ENCODE data around the gene LIN54. TPM values are rescaled to one million over a fixed set of nuclear protein-coding genes. Genes with fewer than 3 reads are reported as not detected.

Gene LIN54
- total and polyA plus RNA-seq, 9 of the 15 experiments (the other 6 are each of a cell fraction or from before 2014, with no cell fraction given): 2.2 to 22.5 (median 15.8) TPM

DNA sequence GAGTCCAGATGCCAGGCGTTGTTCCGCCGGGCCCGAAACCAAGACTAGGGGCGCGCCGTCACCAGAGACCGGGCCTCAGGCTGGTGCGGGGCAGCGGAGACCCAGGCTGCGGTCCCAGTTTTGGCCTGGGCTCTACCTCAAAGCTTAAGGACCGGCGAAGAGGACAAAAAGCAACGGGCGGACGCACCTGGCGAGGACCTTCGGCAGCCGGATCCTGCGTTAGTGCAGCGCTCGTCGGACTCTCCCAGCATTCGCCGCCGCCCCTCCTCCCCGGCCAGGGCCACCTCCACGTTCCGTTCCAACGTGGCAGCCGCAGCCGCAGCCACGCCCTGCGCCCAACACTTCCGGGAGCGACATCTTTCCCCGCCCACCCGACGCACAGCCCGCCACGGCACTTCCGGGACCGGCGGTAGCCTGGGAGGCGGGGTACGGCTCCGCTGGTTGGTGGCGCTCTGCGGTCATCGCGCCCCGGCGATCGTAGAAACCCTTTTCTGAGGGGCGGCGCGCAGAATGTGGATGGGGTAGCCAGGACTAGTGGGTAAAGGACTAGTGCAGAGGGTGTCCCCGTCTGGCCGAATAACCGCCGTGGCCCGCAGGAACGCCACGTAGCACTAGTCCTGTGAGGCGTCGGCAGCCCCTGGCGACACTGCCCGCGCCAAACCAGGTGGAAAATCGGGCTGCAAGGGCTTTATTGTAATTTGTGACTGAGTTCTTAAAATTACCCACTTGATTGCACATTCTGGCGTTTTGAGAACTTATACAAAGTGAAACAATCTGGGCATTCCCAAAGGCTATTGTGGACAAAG is 119.5 kb downstream of the LIN54 start, which contains the start of gene SEC31A (continued):
- TF ChIP-seq ZNF644 (tag; IDR thresholded peaks at IDR 0.05; ENCODE audit: low read depth) (no peak), ASH1L (IDR thresholded peaks at IDR 0.05; ENCODE audit: borderline replicate concordance, low read depth, partially characterized antibody) (peak; percentile 33), TBL1XR1 (IDR thresholded peaks at IDR 0.05; ENCODE audit: low read length in 2 of 2) (peak; percentile 34 to 49; a peak in 2 of 4 replicates), ZBTB7A (IDR thresholded peaks at IDR 0.05; ENCODE audit: borderline replicate concordance, control insufficient read depth, low read depth, low read length) (peak; percentile 80), FOXK2 (conservative IDR thresholded peaks at IDR 0.05 in 1 of 2, IDR thresholded peaks at IDR 0.05 in 1 of 2; ENCODE audit: low read depth in 2 of 2) (peak; percentile 72 to 77), ELF1 (tag; IDR thresholded peaks at IDR 0.05) (peak; percentile 98), ZNF583 (CRISPR knock-in tag; IDR thresholded peaks at IDR 0.05) (no peak), MTA1 (IDR thresholded peaks at IDR 0.05; ENCODE audit: borderline replicate concordance) (peak; percentile 97), RNF2 (IDR thresholded peaks at IDR 0.05) (peak; percentile 75), NFATC3 (IDR thresholded peaks at IDR 0.05) (no peak), SREBF2 (CRISPR knock-in tag; IDR thresholded peaks at IDR 0.05) (0 out of 2 replicates have a peak, but pooled peaks have one; percentile 72), POLR2AphosphoS5 (IDR thresholded peaks at IDR 0.05; ENCODE audit: control insufficient read depth, insufficient read depth, low read depth, low read length) (peak; percentile 80), HDAC1 (IDR thresholded peaks at IDR 0.05) (peak in 1 of 2 experiments; percentile 11; a peak in 1 of 4 replicates), CBX3 (IDR thresholded peaks at IDR 0.05; ENCODE audit: borderline replicate concordance in 1 of 2, low read length in 2 of 2) (no peak), RBBP5 (IDR thresholded peaks at IDR 0.05; ENCODE audit: borderline replicate concordance, insufficient read depth, low read length, poor library complexity, severe bottlenecking) (peak; percentile 84), BRD4 (IDR thresholded peaks at IDR 0.05) (peak; percentile 67; the same call in 1 of the 2 replicates), DPF2 (IDR thresholded peaks at IDR 0.05) (0 out of 2 replicates have a peak, but pooled peaks have one; percentile 18), RBM25 (IDR thresholded peaks at IDR 0.05; ENCODE audit: low read depth, low read length, severe bottlenecking) (no peak)
- TF ChIP-seq, protein P1, sequence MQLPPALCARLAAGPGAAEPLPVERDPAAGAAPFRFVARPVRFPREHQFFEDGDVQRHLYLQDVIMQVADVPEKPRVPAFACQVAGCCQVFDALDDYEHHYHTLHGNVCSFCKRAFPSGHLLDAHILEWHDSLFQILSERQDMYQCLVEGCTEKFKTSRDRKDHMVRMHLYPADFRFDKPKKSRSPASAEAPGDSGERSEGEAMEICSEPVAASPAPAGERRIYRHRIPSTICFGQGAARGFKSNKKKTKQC (CRISPR knock-in tag; IDR thresholded peaks at IDR 0.05): peak; percentile 74; the same call in 1 of the 2 replicates
- TF ChIP-seq, protein P2, sequence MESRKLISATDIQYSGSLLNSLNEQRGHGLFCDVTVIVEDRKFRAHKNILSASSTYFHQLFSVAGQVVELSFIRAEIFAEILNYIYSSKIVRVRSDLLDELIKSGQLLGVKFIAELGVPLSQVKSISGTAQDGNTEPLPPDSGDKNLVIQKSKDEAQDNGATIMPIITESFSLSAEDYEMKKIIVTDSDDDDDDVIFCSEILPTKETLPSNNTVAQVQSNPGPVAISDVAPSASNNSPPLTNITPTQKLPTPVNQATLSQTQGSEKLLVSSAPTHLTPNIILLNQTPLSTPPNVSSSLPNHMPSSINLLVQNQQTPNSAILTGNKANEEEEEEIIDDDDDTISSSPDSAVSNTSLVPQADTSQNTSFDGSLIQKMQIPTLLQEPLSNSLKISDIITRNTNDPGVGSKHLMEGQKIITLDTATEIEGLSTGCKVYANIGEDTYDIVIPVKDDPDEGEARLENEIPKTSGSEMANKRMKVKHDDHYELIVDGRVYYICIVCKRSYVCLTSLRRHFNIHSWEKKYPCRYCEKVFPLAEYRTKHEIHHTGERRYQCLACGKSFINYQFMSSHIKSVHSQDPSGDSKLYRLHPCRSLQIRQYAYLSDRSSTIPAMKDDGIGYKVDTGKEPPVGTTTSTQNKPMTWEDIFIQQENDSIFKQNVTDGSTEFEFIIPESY (CRISPR knock-in tag; IDR thresholded peaks at IDR 0.05): peak; percentile 41; the same call in 1 of the 2 replicates
- TF ChIP-seq, protein P3, sequence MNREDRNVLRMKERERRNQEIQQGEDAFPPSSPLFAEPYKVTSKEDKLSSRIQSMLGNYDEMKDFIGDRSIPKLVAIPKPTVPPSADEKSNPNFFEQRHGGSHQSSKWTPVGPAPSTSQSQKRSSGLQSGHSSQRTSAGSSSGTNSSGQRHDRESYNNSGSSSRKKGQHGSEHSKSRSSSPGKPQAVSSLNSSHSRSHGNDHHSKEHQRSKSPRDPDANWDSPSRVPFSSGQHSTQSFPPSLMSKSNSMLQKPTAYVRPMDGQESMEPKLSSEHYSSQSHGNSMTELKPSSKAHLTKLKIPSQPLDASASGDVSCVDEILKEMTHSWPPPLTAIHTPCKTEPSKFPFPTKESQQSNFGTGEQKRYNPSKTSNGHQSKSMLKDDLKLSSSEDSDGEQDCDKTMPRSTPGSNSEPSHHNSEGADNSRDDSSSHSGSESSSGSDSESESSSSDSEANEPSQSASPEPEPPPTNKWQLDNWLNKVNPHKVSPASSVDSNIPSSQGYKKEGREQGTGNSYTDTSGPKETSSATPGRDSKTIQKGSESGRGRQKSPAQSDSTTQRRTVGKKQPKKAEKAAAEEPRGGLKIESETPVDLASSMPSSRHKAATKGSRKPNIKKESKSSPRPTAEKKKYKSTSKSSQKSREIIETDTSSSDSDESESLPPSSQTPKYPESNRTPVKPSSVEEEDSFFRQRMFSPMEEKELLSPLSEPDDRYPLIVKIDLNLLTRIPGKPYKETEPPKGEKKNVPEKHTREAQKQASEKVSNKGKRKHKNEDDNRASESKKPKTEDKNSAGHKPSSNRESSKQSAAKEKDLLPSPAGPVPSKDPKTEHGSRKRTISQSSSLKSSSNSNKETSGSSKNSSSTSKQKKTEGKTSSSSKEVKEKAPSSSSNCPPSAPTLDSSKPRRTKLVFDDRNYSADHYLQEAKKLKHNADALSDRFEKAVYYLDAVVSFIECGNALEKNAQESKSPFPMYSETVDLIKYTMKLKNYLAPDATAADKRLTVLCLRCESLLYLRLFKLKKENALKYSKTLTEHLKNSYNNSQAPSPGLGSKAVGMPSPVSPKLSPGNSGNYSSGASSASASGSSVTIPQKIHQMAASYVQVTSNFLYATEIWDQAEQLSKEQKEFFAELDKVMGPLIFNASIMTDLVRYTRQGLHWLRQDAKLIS (CRISPR knock-in tag; IDR thresholded peaks at IDR 0.05): peak; percentile 91; the same call in 1 of the 2 replicates
